Retina (tissue), 1 donor: ENCODE results near the gene STXBP1.

Experiments
- DNase-seq: peaks from one replicate; pipeline ENCODE4 v3.0.0-alpha.2; 2016

Gene STXBP1

GRCh38 chr9:127716412-127716811, 104.3 kb downstream of the STXBP1 start:
- no peak for DNase-seq

DNA sequence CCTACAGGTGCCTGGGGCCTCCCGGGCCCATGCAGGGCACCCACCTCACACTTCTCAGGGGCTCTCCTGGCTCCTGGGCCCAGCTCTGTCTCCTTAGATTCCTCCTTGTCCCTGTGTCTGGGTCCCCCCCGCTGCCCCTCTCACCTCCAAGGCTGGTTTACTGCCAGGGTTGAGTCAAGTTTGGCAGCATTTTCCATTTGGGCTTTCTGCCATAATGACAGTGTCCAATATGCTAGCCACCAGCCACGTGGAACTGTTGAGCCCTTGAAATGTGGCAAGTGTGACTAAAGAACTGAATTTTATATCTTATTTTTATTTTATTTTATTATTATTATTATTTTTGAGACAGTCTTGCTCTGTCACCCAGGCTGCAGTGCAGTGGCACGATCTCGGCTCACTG, 105.7 kb downstream of the STXBP1 start:
- DNase-seq: no peak

DNA sequence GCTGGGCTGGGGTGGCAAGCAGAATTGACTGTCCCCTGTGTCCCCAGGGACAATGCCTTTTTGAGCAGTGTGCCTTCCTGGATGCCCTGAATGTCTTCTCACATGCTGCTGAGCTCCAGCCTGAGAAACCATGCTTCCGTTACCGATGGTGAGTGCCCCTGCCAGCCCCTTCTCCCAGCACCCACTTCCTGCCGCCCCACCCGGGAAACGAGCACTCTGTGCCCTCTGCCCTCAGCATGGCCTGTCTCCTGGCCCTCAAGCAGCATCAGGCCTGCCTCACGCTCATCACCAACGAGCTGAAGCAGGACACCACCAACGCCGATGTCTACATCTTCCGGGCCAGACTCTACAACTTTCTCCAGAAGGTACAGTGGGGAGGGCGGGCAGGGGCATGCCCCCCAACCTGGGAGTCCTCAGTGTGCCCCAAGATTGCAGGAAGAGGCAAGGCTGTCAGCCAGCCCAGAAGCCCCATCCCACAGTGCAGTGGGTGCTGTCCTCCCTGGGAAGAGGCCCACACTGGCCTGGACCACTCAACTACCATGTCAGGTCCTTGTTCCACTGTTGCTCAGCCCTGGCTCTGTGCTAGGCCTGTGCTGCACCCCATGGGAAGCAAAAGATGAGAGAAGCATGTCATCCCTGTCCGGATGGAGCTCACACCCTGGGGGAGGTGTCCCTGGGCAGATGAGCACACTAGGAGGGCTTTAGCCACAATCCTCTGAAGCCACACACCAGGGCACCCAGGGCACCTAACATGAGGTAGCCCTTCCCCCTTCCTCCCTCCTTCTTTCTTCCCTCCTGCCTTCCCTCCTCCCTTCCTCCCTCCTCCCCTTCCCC, 108.2 kb downstream of the STXBP1 start:
- DNase-seq: no peak

- no peak for DNase-seq
Observed at GRCh38 chr9:127720865-127721227, 108.8 kb downstream of the STXBP1 start.

DNA sequence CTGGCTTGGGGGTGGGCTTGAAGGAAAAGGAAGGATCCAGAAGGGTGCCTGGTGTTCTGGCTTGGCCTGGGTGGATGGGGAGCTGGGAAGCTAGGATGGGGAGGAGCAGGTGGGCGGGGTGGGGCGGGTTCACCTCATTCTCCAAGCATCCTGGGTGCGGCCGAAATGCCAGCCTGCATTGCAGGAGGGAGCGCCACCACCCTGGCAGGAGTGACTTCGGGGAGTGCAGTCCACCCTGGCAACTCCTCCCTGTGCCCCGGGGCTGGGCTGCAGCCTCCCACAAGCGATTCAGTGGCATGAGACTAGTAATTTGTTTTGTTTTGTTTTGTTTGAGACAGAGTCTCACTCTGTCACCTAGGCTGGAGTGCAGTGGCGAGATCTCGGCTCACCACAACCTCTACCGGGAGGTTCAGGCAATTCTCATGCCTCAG, 109.3 kb downstream of the STXBP1 start:
- no peak for DNase-seq

DNA sequence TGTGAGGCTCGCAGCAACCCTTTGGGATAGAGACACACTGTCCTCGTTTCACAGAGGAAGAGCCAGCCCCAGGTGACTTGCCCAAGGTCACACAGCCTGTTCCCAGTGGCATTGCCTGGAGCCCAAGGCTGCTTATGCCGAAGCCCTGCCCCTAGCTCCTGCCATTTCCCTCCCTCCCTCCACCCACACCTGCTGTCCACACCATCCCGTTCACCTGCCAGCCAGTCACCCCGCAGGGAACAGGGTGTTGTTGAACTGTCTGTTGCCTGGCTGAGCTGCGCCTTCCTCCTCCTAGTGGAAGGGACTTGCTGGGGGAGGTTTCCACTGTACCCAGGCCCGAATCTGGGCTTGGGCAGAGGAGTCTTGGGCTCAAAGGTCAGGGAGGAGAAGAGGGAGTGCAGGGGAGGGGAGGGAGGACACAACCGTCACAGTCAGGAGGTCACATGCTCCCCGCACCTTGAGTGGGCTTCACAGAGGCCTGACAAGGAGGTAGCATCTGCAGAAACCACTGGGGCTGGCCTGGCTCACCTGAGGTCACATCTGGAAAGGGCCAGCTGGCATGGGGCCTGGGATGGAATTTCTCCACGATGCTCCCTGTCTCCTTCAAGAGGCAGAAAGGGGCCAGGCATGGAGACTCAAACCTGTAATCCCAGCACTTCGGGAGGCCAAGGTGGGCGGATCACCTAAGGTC, 110.1 kb downstream of the STXBP1 start:
- DNase-seq: no peak

DNA sequence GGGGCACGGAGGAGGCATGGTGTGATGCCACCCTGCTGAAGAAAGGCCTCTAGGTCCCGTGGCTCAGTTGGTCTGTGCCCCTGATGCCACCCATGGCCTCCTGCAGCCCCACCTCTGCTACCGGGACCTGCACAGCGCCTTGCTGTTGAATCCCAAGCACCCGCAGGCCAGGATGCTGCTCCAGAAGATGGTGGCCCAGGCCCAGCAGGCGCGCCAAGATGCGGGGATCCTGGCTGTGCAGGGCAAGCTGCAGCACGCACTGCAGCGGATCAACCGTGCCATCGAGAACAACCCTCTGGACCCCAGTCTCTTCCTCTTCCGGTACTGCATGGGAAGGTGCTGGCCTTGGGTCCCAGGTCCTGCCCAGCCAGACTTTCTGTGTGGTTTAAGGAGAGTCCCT, 110.9 kb downstream of the STXBP1 start:
- DNase-seq: no peak

DNA sequence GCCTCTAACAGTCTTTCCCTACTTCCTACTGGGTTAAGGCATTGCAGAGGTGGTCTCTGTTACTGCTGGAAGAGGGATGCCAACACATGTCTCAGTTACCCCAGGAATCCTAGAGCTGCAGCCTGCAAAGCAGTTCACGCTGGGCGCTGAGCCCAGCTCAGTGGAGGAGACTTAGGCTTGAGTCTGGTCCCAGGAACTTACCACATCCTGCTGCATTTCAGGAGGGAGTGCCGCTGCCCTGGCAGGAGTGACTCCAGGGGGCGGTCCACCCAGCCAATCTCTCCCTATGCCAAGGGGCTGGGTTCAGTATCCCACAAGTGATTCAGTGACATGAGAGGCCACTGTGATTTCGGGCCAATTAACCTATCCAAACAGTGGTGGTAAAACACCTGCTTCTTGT, 111.4 kb downstream of the STXBP1 start:
- no peak for DNase-seq

- peak; percentile 63 for DNase-seq
Observed at GRCh38 chr9:127724012-127724411, 111.9 kb downstream of the STXBP1 start.

DNA sequence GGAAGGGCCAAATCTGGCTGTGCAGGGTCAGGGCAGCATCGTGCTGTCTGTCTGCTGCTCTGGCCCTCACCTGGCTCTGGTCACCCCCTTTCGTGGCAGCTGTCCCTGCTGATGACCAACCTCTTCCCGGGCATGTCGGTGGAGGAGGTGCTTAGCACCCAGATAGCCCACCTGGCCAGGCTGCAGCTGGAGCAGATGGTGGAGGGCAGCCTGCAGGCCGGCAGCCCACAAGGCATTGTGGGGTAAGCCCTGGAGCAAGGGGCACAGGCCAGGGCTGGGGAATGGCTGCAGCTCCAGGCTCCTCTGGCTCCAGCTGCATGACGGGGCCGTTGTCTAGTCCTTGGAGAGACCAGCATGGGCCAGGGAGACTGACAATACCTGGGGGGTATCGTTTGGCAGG, 114.8 kb downstream of the STXBP1 start:
- DNase-seq: no peak

- DNase-seq: no peak
Observed at GRCh38 chr9:127728808-127729207, 116.7 kb downstream of the STXBP1 start.

DNA sequence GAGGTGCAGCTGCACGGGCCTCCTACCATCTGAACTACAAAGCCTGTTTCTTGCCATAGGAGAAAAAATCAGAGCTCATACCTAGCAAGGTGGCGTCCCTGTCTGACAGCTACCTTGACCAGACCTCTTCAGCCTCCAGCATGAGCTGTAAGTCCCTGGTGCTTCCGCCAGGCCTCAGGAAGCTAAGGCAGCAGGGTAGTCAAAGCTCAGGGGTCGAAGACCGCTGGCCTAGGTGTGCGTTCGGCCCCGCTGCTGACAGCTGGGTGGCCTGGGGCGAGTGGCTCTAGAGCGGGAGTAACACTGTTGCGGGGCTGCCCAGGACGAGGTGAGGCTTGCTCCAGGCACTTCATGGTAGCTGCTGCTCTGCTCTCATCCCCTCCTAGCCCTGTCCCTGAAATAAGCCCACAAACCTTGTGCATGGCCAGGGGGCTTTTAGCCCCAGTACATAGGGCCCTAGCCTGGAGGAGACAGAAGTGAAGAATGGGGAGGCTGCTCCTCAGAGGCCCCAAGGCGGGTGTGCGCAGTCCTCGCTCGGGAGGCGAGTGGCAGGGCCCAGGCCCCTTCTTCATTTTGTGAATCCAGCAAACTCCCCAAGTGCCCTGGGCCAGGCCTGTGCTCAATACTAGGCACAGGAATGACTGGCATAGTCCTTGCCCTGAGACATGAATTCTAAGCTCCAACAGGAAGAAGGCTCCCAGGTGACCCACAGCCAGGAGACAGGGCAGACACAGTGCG, 117.6 kb downstream of the STXBP1 start:
- DNase-seq: no peak

DNA sequence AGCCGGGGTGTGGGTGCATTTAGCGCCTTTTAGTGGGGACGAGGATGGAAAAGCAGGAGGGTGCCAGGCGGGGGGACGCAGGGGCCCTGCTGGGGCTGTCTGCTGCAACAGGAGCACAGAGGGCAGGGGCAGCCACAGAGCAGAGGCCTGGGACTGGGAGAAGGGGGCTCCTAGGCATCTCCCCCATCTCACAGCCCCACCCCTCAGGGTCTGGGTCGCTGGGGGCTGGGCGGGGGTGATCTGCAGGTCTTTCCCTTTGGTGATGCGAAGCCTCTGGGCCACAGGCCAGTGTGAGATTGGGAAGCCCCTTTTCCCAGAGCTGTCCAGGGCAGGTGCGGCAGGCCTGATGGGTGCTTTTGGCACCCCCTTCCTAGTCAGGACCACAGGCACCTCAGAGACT, 118.2 kb downstream of the STXBP1 start:
- DNase-seq: no peak

DNA sequence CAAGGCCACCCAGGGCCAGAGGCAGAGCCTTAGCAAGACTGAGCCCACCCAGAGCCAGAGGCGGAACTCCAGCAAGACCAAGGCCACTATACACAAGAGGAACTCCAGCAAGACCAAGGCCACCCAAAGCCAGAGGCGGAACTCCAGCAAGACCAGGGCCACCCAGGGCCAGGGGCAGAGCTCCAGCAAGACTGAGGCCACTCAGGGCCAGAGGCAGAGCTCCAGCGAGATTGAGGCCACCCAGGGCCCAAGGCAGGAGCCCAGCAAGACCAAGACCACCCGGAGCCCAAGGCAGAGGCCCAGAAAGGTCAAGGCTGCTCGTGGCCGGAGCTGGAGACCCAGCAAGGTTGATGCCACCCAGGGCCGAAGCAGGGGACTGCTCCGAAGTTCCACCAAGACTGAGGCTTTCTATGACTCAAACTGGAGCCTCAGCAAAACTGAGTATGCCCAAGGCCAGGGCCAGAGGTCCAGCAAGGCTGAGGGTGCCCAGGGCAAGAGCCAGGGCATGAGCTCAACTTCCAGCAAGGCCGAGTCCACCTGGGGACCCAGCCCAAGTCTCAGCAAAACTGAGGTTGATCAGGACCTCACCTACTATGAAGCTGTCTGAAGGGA, 118.8 kb downstream of the STXBP1 start:
- DNase-seq: no peak

DNA sequence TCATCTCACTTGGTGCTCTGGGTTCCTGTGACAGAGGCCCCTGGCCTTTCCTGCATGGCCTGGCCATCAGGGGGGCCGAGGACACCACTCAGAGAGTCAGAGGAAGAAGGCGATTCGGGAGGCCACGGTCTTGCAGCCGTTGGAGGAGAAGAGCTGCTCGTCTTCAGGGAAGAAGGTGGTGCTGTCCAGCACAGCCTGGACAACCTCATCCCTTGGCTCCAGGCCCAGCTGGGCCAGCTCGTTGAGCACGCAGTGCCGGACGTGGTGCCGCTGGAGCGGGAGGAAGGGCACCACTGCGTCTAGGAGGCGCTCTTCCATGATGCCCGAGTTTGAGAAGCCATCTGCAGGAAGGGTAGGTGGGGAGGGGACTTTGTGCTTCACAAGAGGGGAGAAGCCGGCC, 119.9 kb downstream of the STXBP1 start:
- no peak for DNase-seq

GRCh38 chr9:127732444-127732843, 120.4 kb downstream of the STXBP1 start:
- no peak for DNase-seq

DNA sequence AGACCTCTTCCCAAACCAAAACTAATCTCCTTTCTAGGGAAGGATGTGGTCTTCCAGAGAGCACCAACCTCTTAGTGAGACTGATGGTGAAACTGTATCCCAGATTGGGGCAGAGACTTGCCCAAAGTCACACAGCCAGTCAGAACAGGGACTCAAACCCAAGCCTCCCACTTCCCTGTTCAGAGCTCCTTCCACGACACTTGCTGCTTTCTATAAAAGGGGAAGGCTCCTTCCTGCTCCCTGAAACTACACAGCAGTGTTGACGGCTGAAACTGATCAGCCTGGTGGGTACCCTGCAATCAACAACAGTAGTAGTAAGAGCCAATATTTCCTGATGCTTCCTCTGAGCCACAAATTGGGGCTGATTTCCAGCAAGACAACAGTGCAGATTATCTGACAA, 121.5 kb downstream of the STXBP1 start:
- DNase-seq: no peak

- no peak for DNase-seq
Observed at GRCh38 chr9:127734247-127734746, 122.2 kb downstream of the STXBP1 start.

DNA sequence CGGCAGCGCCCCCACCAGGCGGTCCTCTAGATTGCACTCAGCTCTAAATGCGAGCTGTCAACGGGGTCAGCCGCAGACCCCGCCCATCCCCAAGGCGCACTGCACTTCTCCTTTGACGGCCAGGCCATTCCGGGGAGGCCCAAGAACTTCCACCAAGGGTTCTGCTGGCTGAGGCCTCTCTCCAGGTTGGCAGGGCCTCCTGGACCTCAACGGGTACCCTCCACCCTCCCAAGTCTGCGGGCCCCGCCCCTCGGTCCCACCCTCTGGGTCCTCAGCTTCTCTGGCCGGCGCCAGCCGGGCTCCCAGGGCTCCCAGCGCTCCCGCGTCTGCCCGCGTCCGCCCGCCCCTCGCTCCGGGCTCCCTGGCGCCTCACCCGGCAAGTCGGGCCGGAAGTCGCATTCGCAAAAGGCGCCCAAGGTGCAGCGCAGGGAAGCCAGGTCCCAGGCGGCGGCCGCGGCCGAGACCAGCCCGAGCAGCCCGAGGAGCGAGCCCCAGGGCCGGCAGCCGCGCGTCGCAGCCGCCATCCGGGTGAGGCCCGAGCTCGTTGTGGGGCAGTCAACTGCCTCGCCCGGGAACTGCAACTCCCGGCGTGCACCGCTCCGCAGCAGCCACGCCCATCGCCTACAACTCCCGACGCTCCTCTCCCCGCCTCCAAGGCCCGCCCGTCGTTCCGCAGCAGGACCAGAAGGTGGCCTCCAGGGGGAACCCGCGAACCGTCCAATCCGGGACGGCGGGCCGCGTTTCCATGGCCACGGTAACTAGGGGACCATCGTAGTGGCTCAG, 122.9 kb downstream of the STXBP1 start, which contains the start of gene TOR2A:
Gene TOR2A, minus strand, starts transcription at position 548 of the 783 bp plus-strand sequence. Its CDS starts 24 bp downstream, at position 524.
- peak; percentile 99 for DNase-seq

DNA sequence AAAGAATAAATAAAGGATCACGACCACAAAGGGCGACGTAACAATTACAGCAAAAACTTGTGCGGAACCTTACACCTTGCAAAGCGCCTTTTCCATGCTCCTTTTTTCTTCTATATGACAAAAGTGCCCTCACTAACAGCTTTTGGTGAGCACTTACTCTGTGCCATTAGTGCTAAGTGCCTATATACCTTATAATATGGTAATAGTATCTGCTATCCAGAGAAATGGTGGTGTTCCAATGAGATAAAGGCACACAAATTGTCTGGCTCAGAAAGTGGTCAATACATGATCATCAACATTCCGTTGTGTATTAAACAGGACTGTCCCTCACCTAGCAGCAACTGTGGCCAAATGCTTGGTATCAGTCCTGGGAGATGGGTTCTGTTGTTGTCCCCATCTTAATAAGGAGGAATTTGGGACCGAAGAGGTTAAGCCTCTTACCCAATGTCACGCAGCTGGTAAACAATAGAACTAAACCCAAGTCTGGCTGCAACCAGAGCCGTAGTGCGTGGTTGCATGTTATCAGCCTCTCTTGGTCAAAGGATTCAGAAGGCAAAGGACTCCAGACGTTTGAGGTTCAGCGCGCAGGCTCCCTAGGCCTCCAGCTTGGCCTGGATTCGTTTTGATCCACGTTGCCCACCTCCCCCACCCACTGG, 123.6 kb downstream of the STXBP1 start:
- no peak for DNase-seq

GRCh38 chr9:127738666-127739065, 126.6 kb downstream of the STXBP1 start:
- DNase-seq: no peak
